Left cardiac atrium (tissue), 4 donors: Measurements from ENCODE around the gene NRL. TPM values are rescaled to one million over a fixed set of nuclear protein-coding genes. Genes with fewer than 3 reads are reported as not detected.
A peak's percentile ranks its signal among the peaks of the same experiment; 100 is the strongest.

Experiments
- ATAC-seq, 2 donors: fragments of 200-7000 bp; cut with Tn5 transposase; one replicate each; pipeline ENCODE4 v1.9.1; 2020; ENCODE audit warnings: mild to moderate bottlenecking in 2 of 2, moderate library complexity in 2 of 2
- DNase-seq: peaks from one replicate; pipeline ENCODE4 v3.0.0-alpha.2; 2020
- intact Hi-C, 2 donors: fragments of 100-400 bp; cut with DNase I; formaldehyde crosslinking; loops; one replicate each; pipeline versions ENCODE4 v1.14.1 to v1.15.1; 2022 to 2023
- total RNA-seq, 2 donors: library from RNA; stranded (reverse); fragmentation: NEBNext Ultra II Directional; extraction: Animal tissue kit (Norgen Biotek cat#: 25700); gene quantifications; one replicate each; pipeline ENCODE4 v1.2.1, GENCODE V29; 2021
- donor health status: DM: no; HTN: yes; CAD: no.
- donor health status: DM: no; HTN: yes; CAD: no; lungs with severe emphysema.
- donor health status: DM: yes; HTN: yes; CAD: no.
- donor health status: Dilated cardiomyopathy.

Gene NRL
- total RNA-seq, 2 donors from 2014 or later: 1.6 to 1.8 TPM

DNA sequence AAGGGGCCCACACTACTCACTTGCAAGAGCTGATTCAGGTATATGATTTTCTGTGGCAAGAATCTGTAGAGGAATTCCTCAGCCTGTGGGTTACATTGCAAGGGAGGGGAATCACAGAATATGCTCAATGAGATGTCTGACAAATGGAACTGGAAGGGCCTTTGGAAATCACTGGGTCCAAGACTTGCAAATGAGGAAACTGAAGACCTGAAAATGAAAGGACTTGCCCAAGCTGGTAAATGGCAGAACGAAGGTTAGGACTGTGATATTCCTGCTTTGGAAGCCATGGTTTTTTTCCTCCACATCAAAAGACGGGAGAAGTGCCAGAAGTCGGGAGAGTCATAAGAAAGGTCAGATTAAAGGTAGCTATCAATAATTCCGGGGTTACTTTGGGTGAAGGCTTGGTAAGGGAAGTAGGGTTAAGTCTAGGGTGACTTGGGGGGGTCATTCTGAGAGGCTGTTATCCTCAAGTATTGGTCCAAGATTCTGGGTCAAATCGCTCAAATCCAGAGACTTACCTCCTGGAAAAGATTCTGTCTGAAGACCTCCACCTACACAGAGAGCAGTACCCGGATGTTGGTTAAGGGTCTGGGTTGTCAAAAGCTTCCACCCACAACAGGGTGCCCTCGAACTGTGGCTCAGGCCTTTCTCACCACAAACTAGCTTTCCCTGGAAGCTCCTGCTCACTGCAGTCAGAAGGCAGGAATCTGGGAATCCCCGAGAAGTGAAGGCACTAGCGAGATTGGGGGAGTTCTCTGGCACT lies 31.1 kb upstream of the NRL start:
- no peak for DNase-seq
- intact Hi-C loops: loop anchor here in 1 of 2 donors (5.0 kb wide), 1 partner anchor 34 kb away; the partner anchor contains the start of genes DCAF11 and NRL

DNA sequence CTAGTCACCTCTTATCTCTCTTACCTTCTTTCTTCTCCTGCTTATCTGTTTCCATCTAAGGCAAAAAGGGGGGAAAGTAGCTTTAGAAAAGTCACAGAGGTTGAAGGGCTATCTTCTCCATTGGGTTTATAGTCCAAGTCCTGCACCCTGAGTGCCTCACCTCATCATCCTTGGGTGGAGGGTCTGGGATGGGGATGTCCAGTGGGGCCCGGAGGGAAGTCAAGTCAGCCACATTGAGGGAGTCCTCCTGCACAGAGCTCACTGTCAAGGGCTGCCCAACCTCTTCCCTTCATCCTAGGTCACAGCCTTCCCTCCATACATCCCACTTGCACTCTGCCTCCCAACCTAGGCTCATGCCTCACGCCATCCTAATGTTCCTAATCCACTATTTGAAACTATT lies 30.5 kb upstream of the NRL start:
- ATAC-seq: no peak

More for the DNA sequence above, 31.1 kb upstream of the NRL start:
- no peak for ATAC-seq

DNA sequence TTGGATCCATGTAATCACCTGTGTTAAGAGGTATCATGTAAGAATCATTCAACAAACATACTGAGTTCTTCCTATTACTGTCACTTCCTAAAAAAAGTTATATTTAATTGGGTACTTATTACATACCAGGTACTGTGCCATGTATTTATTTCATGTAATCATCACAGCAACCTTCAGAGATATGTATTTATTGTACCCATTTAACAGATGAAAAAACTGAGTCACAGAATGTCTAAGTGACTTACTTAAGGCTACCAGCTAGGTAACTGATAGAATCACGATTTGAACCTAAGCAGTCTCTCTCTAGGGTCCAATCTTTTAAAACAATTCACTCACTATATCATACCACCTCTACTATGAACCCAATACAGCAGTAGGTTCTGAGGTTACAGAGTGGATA lies 29.7 kb upstream of the NRL start:
- DNase-seq (no peak), ATAC-seq (no peak)
- intact Hi-C loops: no loop called here

More for the DNA sequence above, 30.5 kb upstream of the NRL start:
- intact Hi-C loops: loop anchor here in 1 of 2 donors (5.0 kb wide), 1 partner anchor 33 kb away; the partner anchor contains the start of genes DCAF11 and NRL
- no peak for DNase-seq

DNA sequence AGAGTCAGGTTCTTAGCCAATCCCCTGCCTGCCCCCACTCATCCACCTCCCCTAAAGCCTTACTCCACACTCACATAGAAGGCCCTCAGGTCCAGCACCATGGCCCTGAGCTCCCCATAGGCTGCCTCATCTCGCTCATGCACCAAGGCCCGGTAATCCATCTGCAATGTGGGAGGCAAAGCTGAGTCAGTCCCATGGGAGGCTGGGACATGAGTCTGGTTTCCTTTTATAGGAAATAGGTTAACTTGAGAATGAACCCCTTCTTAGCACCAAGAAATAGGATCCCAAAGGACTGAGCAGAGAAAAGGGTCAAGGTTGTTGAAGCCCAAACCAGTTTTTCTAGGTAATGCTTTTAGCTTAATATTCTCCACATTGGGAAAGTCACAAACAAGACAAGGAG lies 28.8 kb upstream of the NRL start:
- DNase-seq (no peak), ATAC-seq (no peak)
- intact Hi-C loops: no loop called here

DNA sequence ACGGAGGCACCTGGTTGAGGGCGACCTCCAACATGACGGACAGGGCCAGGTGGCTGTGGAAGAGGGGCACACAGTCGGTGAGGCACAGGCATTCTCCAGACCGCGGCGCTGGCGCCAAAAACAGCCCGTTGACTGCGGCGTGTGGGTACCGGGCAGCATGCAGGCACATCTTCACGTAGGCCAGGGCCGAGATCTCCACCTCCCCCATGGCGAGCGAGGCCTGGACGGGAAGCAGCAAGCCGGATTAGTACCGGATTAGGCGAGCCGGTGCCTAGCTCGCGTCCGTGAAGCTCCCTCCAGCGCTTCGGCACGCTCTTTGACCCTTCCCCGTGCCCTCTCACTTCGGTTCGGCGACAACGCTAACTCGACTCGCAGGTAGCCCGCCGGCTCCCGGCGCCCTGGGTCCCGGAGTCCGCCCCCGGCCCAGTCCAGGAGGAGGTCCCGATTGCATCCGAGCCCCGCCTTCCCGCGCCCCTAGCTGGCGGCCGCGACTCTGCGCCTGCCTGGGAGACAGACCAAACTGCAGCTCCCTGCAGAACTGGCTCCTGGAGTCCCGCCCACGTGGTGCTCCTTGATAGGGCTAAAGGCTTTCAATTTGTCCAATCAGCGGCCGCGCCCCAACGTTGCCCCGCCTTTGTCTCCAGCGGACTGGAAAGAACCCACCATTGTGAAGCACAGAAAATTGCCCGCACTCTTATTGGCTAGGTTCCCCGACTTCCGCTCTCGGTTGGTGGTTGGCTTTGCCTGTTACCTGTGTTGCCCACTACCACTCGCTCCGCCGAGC lies 26.5 kb upstream of the NRL start, which contains the start of gene EMC9:
Gene EMC9 (minus strand): TSS at position 495 of the 784 bp plus-strand sequence. CDS start 287 bp downstream, at position 208.
- DNase-seq (peak; percentile 100), ATAC-seq (peak; percentile 94 to 96)
- intact Hi-C loops: no loop called here

DNA sequence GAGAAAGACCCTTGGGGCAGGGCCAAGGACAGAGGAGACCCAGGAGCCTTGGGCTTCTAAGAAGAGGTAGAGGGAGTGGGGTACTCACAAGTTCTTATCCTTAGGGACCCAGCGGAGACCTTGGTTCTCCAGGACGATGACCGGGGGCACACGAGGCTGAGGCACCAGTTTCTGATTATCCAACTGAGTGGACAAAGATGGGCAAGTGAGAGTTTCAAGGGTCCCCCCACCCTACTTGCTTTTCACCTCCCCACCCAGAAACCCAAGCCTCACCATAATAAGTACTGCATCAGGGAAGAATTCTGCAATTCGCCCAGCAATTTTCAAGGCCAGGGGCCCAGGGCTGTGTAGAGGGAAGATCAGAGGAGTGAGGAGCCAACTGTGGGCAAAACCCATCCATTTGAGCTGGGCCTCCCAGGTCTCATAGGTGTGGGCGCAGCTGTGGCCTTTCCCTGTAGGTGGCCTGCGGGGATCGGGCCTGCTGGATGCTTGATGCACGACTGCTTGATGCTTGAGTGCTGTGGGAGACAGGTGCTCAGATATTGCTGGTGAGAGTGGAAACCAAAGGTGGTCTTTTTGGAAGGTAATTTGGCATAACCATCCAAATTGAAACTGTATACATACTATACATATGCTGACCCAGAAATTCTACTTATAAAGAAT lies 24.7 kb upstream of the NRL start:
- no peak for DNase-seq

DNA sequence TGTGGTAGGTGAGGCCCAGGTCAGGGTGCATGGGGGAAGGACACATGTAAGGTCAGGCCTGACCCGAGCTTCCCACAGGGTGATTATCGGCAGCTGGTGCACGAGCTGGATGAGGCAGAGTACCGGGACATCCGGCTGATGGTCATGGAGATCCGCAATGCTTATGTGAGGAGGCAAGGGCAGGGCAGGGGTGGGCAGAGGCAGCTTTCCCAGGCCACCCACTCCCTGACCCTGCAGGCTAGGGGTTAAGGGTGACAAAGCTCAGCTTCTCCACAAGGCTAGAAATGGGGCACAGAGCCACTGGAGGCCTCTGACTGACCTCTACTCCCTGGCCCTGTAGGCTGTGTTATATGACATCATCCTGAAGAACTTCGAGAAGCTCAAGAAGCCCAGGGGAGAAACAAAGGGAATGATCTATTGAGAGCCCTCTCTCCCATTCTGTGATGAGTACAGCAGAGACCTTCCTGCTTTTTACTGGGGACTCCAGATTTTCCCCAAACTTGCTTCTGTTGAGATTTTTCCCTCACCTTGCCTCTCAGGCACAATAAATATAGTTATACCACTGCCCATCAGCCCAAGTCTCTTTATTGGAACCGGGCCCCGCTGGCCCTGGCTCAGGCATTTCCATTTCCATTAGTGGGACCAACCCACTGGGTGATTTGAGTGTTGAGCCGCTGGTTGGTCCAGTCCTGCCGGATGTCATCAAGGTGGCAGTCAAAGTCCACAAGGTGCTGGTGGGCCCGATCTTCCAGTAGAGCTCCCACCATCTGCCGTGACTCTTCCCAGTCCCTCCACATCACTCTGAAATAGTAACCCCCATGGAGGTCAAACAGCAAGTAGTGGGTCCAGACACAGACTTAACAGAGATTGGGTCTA lies 23.9 kb upstream of the NRL start:
- intact Hi-C loops: no loop called here
- ATAC-seq: no peak
- no peak for DNase-seq

More for the DNA sequence above, 24.7 kb upstream of the NRL start:
- intact Hi-C loops: no loop called here
- no peak for ATAC-seq

DNA sequence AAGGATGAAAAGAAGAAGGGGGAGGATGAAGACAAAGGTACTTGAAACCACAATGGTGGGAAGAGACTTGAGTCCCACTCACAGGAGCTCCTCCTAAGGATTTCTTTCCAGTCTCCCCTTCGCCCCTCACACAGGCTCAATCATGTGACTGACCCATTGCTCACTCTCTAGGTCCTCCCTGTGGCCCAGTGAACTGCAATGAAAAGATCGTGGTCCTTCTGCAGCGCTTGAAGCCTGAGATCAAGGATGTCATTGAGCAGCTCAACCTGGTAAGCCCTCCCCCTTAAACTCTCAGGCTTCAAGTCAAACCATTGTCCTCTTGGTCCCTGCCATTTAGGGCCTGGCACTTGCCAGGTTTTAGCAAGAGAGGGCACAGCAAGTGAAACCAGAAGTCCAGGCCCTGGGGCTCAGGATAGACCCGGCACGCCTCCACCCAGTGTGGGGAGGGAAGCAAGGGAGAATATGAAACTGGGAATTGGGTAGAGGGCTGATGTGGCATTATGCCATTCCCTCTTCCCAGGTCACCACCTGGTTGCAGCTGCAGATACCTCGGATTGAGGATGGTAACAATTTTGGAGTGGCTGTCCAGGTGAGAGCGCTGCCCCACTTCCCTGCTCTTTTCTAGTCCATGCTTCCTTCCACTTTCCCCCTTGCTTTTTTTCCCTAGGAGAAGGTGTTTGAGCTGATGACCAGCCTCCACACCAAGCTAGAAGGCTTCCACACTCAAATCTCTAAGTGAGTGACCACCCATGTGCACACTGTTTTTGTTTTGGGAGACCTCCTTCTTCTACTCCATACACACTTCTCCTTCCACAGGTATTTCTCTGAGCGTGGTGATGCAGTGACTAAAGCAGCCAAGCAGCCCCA lies 23.0 kb upstream of the NRL start:
- intact Hi-C loops: no loop called here
- no peak for ATAC-seq

DNA sequence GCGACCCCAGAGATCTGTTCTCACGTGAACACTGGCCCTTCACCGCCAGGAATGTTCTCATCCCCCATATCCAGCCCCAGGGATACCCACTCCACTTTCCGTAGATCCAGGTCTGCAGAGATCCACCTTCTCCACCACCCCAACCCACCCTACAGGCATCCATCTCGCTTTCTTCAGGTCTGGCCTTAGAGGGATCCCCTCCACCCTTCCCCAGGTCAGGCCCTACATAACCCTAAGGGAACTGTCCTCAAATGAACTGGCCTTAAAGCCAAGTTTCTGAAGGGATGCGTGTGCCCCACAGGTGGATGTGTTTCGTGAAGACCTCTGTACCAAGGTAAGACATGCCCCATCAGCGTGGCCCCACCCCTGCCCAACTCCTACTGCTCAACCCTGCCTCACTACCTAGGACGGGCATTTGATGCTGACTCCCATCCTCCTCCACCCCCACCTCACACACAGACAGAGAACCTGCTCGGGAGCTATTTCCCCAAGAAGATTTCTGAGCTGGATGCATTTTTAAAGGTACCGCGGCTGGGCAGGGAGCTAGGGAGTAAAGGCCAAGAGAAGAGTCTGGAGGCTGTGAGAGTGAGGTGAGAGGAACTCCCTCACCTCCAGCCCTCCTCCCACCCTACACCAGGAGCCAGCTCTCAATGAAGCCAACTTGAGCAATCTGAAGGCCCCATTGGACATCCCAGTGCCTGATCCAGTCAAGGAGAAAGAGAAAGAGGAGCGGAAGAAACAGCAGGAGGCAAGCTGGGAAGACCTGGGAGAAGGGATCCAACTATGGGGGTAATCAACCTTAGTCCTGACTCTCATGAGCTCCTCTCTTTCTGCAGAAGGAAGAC lies 22.2 kb upstream of the NRL start:
- DNase-seq: no peak
- ATAC-seq: no peak
- intact Hi-C loops: no loop called here

More for the DNA sequence above, 23.0 kb upstream of the NRL start:
- no peak for DNase-seq

DNA sequence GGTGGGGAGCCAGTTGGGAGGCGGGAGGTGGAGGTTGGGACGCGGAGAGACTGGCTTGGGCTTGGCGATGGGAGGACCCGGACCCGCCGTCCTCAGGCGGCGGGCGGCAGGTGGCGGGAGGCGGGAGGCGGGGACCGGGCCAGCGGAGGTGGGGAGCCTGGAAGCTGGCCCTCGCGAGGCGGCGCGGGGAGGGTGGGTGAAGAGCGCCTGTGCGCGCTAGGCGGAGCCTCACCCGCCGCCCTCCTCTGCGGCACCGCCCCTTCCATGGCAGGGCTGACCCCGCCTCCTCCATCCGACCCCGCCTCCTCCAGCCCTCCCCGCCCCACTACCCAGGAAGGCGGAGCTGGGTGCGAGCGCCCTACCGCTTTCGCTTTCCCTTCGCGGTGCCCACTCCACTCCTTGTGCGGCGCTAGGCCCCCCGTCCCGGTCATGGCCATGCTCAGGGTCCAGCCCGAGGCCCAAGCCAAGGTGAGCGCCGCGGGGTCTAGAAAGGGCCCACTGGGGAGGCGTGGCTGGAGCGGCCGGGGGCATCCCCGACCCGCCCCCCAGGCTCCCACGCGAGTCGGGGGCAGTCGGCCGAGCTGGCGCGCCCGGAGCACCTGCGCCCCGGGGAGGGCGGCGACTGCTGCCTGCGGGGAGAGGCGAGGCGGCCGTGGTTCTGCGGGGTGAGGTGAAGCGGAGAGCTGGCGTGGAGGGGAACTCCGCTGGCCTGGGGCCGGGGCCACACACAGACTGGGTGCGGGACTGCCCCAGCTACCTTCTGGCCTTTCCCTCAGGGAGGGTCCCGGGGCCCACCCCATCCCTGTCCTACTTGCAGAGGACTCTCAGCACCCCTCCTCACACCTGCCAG lies 21.3 kb upstream of the NRL start, which contains the start of gene PSME1:
Gene PSME1 (plus strand): TSS at position 361 of the 850 bp plus-strand sequence. CDS start 69 bp downstream, at position 430.
- intact Hi-C loops: no loop called here
- ATAC-seq (peak; percentile 95), DNase-seq (peak; percentile 95)

DNA sequence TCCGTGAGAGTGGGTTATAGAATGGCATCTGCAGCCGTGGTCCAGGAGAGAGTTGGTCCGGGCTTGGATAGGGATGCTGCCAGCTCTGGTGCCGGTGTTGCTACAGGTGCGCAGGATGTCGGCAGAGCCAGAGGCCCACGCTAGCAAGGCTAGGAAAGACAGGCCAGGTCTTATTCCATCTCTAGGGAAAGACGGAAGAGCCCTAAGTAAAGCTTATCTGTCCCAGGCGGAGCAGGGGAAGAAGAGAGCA lies 20.8 kb upstream of the NRL start:
- intact Hi-C loops: no loop called here
- no peak for ATAC-seq
- no peak for DNase-seq

DNA sequence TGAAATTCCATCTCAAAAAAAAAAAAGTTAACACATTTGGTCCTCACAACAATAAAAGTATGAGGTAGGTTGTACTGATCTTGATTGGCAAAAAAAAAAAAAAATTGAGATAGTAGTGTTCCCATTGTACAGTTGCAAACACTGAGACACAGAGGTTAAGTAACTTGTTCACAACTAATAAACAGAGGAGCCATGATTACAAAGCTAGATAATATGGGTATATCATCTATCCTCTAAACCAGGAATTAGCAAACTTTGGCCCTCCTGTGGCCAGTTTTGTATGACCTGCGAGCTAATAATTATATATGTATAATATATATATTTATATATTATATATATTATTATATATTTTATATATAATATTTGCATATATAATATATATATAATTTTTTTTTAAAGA lies 19.0 kb upstream of the NRL start:
- no peak for DNase-seq
- intact Hi-C loops: no loop called here
- no peak for ATAC-seq

DNA sequence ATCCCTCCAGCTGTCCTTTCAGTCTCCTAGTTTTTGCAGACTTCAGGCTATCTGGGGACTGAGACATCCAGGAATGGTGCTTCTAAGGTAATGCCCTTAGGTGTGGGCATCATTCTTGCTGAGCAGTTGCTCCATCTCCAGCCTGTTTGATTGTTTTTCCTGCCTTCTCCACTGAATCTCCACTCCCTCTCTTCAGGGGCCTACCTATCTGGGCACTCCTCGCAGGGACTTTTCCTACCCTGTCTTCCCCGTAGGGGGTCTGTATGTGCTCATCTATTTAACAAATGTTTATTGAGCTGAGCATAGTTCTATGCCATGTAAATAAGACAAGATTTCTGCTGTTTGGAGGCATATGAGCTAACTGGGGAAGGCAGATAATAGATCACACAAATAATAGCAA lies 18.2 kb upstream of the NRL start:
- intact Hi-C loops: no loop called here
- DNase-seq: no peak
- ATAC-seq: no peak

DNA sequence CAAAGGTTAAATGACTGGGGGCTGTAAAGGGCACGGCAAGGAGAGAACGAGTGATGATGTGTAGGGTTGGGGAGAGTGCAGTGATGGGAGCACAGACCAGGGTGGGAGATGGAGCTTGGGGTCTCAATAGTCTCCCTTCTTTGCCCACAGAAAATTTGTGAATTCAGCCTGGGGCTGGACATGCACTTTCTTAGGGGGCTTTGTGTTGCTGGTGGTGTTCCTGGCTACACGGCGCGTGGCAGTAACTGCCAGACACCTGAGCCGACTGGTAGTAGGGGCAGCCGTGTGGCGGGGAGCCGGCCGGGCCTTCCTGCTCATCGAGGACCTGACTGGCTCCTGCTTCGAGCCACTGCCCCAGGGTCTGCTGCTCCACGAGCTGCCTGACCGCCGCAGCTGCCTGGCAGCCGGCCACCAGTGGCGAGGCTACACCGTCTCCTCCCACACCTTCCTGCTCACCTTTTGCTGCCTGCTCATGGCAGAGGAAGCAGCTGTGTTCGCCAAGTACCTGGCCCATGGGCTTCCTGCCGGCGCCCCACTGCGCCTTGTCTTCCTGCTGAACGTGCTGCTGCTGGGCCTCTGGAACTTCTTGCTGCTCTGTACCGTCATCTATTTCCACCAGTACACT lies 17.4 kb upstream of the NRL start:
- no peak for DNase-seq

DNA sequence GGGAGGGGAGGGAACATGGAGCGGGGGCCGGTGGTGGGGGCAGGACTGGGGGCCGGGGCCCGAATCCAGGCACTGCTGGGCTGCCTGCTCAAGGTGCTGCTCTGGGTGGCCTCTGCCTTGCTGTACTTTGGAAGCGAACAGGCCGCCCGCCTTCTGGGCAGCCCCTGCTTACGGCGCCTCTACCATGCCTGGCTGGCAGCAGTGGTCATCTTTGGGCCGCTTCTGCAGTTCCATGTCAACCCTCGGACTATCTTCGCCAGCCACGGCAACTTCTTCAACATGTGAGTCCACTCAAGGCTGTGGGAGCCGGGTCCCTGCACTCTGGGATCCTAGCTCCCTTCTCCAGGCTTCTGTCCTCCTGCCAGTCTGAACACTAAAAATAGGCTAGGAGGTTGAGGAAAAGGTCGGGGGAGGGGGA lies 16.8 kb upstream of the NRL start:
- peak; percentile 1 to 5 for ATAC-seq
- DNase-seq: no peak
- intact Hi-C loops: no loop called here

More for the DNA sequence above, 17.4 kb upstream of the NRL start:
- intact Hi-C loops: no loop called here
- ATAC-seq: no peak
